ENCODE results near the gene SYNDIG1. TPM values are rescaled to one million over a fixed set of nuclear protein-coding genes. Genes with fewer than 3 reads are reported as not detected.

SYNDIG1 gene
- polyA plus RNA-seq, 1 experiment, result 1.7 TPM

- H3K27me3 ChIP-seq (ENCODE audit: control insufficient read depth, insufficient read depth, low read length), result no peaks in the 10 kb centered on the region
- DNase-seq (ENCODE audit: low read depth), result no peak
- H3K36me3 ChIP-seq (ENCODE audit: control insufficient read depth, insufficient read depth, low read length), result no peaks in the 10 kb centered on the region
- TF ChIP-seq, protein P1, sequence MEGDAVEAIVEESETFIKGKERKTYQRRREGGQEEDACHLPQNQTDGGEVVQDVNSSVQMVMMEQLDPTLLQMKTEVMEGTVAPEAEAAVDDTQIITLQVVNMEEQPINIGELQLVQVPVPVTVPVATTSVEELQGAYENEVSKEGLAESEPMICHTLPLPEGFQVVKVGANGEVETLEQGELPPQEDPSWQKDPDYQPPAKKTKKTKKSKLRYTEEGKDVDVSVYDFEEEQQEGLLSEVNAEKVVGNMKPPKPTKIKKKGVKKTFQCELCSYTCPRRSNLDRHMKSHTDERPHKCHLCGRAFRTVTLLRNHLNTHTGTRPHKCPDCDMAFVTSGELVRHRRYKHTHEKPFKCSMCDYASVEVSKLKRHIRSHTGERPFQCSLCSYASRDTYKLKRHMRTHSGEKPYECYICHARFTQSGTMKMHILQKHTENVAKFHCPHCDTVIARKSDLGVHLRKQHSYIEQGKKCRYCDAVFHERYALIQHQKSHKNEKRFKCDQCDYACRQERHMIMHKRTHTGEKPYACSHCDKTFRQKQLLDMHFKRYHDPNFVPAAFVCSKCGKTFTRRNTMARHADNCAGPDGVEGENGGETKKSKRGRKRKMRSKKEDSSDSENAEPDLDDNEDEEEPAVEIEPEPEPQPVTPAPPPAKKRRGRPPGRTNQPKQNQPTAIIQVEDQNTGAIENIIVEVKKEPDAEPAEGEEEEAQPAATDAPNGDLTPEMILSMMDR (IDR thresholded peaks at IDR 0.05; ENCODE audit: insufficient read depth, low read depth, low read length), result no peak
- ChIA-PET POLR2A (no interaction called here), CTCF (no interaction called here)
- no peak overlapping the region for H3K4me3 ChIP-seq (ENCODE audit: low read depth, low read length)
These were observed 98.1 kb downstream of the SYNDIG1 start for GRCh38 chr20:24567508-24567907.

DNA sequence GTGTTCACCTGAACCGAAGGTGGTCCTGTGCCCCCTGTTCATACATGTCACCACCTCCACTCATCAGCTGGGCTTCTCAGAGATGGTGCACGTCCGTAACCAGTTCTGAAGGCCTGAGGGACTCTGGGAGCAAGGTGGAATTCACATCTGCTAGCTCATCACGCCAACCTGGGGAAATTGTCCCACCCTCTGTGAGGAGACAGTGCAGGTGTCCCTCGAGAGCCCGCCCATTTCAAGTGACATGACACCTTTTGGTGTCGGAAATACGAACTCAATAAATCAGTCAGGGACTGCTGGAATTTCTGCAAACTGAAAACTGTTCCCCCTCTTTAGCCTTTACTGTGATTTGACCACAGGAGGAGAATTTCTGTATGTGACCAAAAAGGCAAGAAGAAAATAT, 99.4 kb downstream of the SYNDIG1 start:
- TF ChIP-seq, protein P1 (IDR thresholded peaks at IDR 0.05; ENCODE audit: insufficient read depth, low read depth, low read length), result no peak
- Histone ChIP-seq H3K27me3 (ENCODE audit: control insufficient read depth, insufficient read depth, low read length) (no peaks in the 10 kb centered on the region), H3K4me3 (ENCODE audit: low read depth, low read length) (no peak overlapping the region), H3K36me3 (ENCODE audit: control insufficient read depth, insufficient read depth, low read length) (no peaks in the 10 kb centered on the region)
- ChIA-PET CTCF (no interaction called here), POLR2A (no interaction called here)
- DNase-seq (ENCODE audit: low read depth), result no peak

- Histone ChIP-seq H3K36me3 (ENCODE audit: control insufficient read depth, insufficient read depth, low read length) (no peaks in the 10 kb centered on the region), H3K27me3 (ENCODE audit: control insufficient read depth, insufficient read depth, low read length) (no peaks in the 10 kb centered on the region), H3K4me3 (ENCODE audit: low read depth, low read length) (no peak overlapping the region)
- TF ChIP-seq, protein P1 (IDR thresholded peaks at IDR 0.05; ENCODE audit: insufficient read depth, low read depth, low read length), result no peak
- DNase-seq (ENCODE audit: low read depth), result no peak
- ChIA-PET CTCF (no interaction called here), POLR2A (no interaction called here)
These were observed 101.7 kb downstream of the SYNDIG1 start for GRCh38 chr20:24571159-24571558.

DNA sequence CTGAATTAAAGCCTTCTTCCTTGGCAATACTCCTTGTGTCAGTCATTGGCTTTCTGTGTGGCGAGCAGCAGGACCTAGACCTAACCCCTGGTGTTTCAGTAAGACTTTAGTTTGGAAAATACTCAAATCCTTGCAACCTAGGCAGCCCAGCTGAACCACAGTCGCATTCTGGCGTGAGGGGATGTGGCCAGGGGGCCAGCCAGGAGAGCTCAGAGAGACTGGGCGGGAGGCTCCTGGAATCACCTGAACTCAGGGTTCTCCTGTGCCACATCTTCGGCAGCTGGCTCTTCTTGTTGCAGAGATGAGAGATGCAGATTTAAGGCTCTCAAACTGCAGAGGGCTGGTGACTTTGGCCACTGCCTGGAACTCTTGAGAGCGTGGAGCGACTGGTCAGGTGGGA, 102.7 kb downstream of the SYNDIG1 start:
- ChIA-PET POLR2A (no interaction called here), CTCF (no interaction called here)
- Histone ChIP-seq H3K27me3 (ENCODE audit: control insufficient read depth, insufficient read depth, low read length) (no peaks in the 10 kb centered on the region), H3K36me3 (ENCODE audit: control insufficient read depth, insufficient read depth, low read length) (no peaks in the 10 kb centered on the region), H3K4me3 (ENCODE audit: low read depth, low read length) (no peak overlapping the region)
- TF ChIP-seq, protein P1 (IDR thresholded peaks at IDR 0.05; ENCODE audit: insufficient read depth, low read depth, low read length), result no peak
- DNase-seq (ENCODE audit: low read depth), result no peak

GRCh38 chr20:24572862-24573261, 103.4 kb downstream of the SYNDIG1 start:
- no peak for DNase-seq (ENCODE audit: low read depth)
- CTCF ChIA-PET, result no interaction called here
- TF ChIP-seq, protein P1 (IDR thresholded peaks at IDR 0.05; ENCODE audit: insufficient read depth, low read depth, low read length), result no peak

More at GRCh38 chr20:24572862-24573261, 103.4 kb downstream of the SYNDIG1 start:
- Histone ChIP-seq H3K4me3 (ENCODE audit: low read depth, low read length) (no peak overlapping the region), H3K27me3 (ENCODE audit: control insufficient read depth, insufficient read depth, low read length) (no peaks in the 10 kb centered on the region), H3K36me3 (ENCODE audit: control insufficient read depth, insufficient read depth, low read length) (no peaks in the 10 kb centered on the region)
- POLR2A ChIA-PET, result no interaction called here

Data from BJ (cell line).